NCI-H2196 (cell line): ENCODE data around the gene SPON1.
"Not testable (repeated sequence)": the region's sequence is repeated elsewhere in the genome, so short reads cannot be mapped to it uniquely, and the experiment has no call there.

Experiments
- DNase-seq: peaks from one replicate; lab custom pipeline; 2025; ENCODE audit not compliant: unreplicated experiment; lab: John Stamatoyannopoulos, UW

SPON1 gene

GRCh38 chr11:14079797-14080196 is 117.3 kb downstream of the SPON1 start:
- no peak for DNase-seq

GRCh38 chr11:14081581-14082231 is 119.2 kb downstream of the SPON1 start:
- no peak for DNase-seq

- no peak for DNase-seq
Measured at GRCh38 chr11:14082338-14082737, 119.8 kb downstream of the SPON1 start.

GRCh38 chr11:14088861-14089260 is 126.3 kb downstream of the SPON1 start:
- DNase-seq = not testable (repeated sequence)

GRCh38 chr11:14089690-14090462 is 127.4 kb downstream of the SPON1 start:
- DNase-seq = no peak

GRCh38 chr11:14090631-14091030 is 128.1 kb downstream of the SPON1 start:
- DNase-seq = not testable (repeated sequence)

GRCh38 chr11:14093065-14093464 is 130.5 kb downstream of the SPON1 start:
- no peak for DNase-seq

GRCh38 chr11:14094481-14095037 is 132.0 kb downstream of the SPON1 start:
- no peak for DNase-seq

GRCh38 chr11:14095882-14096281 is 133.4 kb downstream of the SPON1 start:
- no peak for DNase-seq

GRCh38 chr11:14096606-14097005 is 134.1 kb downstream of the SPON1 start:
- no peak for DNase-seq

GRCh38 chr11:14101388-14101787 is 138.9 kb downstream of the SPON1 start:
- no peak for DNase-seq

GRCh38 chr11:14102766-14103165 is 140.2 kb downstream of the SPON1 start:
- no peak for DNase-seq

- DNase-seq = no peak
Measured at GRCh38 chr11:14105446-14105845, 142.9 kb downstream of the SPON1 start.

GRCh38 chr11:14106303-14107049 is 144.0 kb downstream of the SPON1 start:
- no peak for DNase-seq

- DNase-seq = no peak
Measured at GRCh38 chr11:14107050-14107430, 144.5 kb downstream of the SPON1 start.

- DNase-seq = no peak
Measured at GRCh38 chr11:14109742-14110141, 147.2 kb downstream of the SPON1 start.

GRCh38 chr11:14110629-14111028 is 148.1 kb downstream of the SPON1 start:
- no peak for DNase-seq

- DNase-seq = no peak
Measured at GRCh38 chr11:14111496-14111895, 149.0 kb downstream of the SPON1 start.

GRCh38 chr11:14112721-14113120 is 150.2 kb downstream of the SPON1 start:
- no peak for DNase-seq

- DNase-seq = no peak
Measured at GRCh38 chr11:14114269-14114668, 151.7 kb downstream of the SPON1 start.

GRCh38 chr11:14114786-14115185 is 152.3 kb downstream of the SPON1 start:
- DNase-seq = no peak

GRCh38 chr11:14117632-14118031 is 155.1 kb downstream of the SPON1 start:
- no peak for DNase-seq
